Skeletal muscle satellite cell (primary cell): ENCODE data around the gene ADAMTS3.

ENCODE experiments used
- H3K27me3 ChIP-seq: 2 replicates; pipeline ENCODE4 v1.7.0; 2013; ENCODE audit warnings: low read length; ENCODE audit not compliant: control insufficient read depth, insufficient read depth
- H3K36me3 ChIP-seq: 2 replicates; pipeline ENCODE4 v1.7.0; 2013; ENCODE audit warnings: mild to moderate bottlenecking, control low read depth, low read length; ENCODE audit not compliant: insufficient read depth
- H3K4me1 ChIP-seq: 2 replicates; pipeline ENCODE4 v1.7.0; 2013; ENCODE audit warnings: low read length; ENCODE audit not compliant: control insufficient read depth, insufficient read depth
- H3K4me2 ChIP-seq: 2 replicates; pipeline ENCODE4 v1.7.0; 2013; ENCODE audit warnings: mild to moderate bottlenecking, low read length
- H3K4me3 ChIP-seq: 2 replicates; pipeline ENCODE4 v1.7.0; 2013; ENCODE audit warnings: low read length
- H3K9ac ChIP-seq: 2 replicates; pipeline ENCODE4 v1.7.0; 2013; ENCODE audit warnings: mild to moderate bottlenecking, low read depth, low read length, moderate library complexity
- H3K9me3 ChIP-seq: replicated peaks from 2 replicates; pipeline ENCODE4 v1.7.0; 2013; ENCODE audit warnings: mild to moderate bottlenecking, control low read depth, low read length

Gene ADAMTS3

GRCh38 chr4:72467633-72468032 lies 101.4 kb downstream of the ADAMTS3 start:
- H3K4me1 ChIP-seq, result no peaks in the 10 kb centered on the region
- no peak overlapping the region for H3K9ac ChIP-seq
- no peaks in the 10 kb centered on the region for H3K9me3 ChIP-seq
- H3K27me3 ChIP-seq, result no peaks in the 10 kb centered on the region
- no peak overlapping the region for H3K4me3 ChIP-seq
- H3K4me2 ChIP-seq, result no peak overlapping the region
- H3K36me3 ChIP-seq, result no peaks in the 10 kb centered on the region

GRCh38 chr4:72463724-72464123 lies 105.3 kb downstream of the ADAMTS3 start:
- H3K9me3 ChIP-seq, result no peaks in the 10 kb centered on the region
- no peaks in the 10 kb centered on the region for H3K4me1 ChIP-seq
- no peak overlapping the region for H3K9ac ChIP-seq
- no peaks in the 10 kb centered on the region for H3K27me3 ChIP-seq
- H3K4me3 ChIP-seq, result no peak overlapping the region
- H3K36me3 ChIP-seq, result no peaks in the 10 kb centered on the region
- no peak overlapping the region for H3K4me2 ChIP-seq

GRCh38 chr4:72457158-72457557 lies 111.9 kb downstream of the ADAMTS3 start:
- Histone ChIP-seq H3K9me3 (no peaks in the 10 kb centered on the region), H3K9ac (no peak overlapping the region), H3K4me2 (no peak overlapping the region), H3K36me3 (no peaks in the 10 kb centered on the region), H3K27me3 (no peaks in the 10 kb centered on the region), H3K4me3 (no peak overlapping the region), H3K4me1 (no peaks in the 10 kb centered on the region)

- no peaks in the 10 kb centered on the region for H3K9me3 ChIP-seq
- no peaks in the 10 kb centered on the region for H3K36me3 ChIP-seq
- H3K27me3 ChIP-seq, result no peaks in the 10 kb centered on the region
- peaks cover 10% of the 10 kb centered on the region for H3K4me1 ChIP-seq
- no peak overlapping the region for H3K4me2 ChIP-seq
- no peak overlapping the region for H3K9ac ChIP-seq
- no peak overlapping the region for H3K4me3 ChIP-seq
These were observed 117.7 kb downstream of the ADAMTS3 start for GRCh38 chr4:72451349-72451748.

- Histone ChIP-seq H3K27me3 (no peaks in the 10 kb centered on the region), H3K9ac (no peak overlapping the region), H3K4me1 (peaks cover 10% of the 10 kb centered on the region), H3K4me2 (no peak overlapping the region), H3K4me3 (no peak overlapping the region), H3K9me3 (no peaks in the 10 kb centered on the region), H3K36me3 (no peaks in the 10 kb centered on the region)
These were observed 119.3 kb downstream of the ADAMTS3 start for GRCh38 chr4:72449705-72450104.

GRCh38 chr4:72448231-72448630 lies 120.8 kb downstream of the ADAMTS3 start:
- Histone ChIP-seq H3K9ac (no peak overlapping the region), H3K4me3 (no peak overlapping the region), H3K4me2 (no peak overlapping the region), H3K36me3 (no peaks in the 10 kb centered on the region), H3K27me3 (no peaks in the 10 kb centered on the region), H3K9me3 (no peaks in the 10 kb centered on the region), H3K4me1 (peaks cover 10% of the 10 kb centered on the region)

GRCh38 chr4:72446353-72447055 lies 122.5 kb downstream of the ADAMTS3 start:
- no peak overlapping the region for H3K4me2 ChIP-seq
- no peaks in the 10 kb centered on the region for H3K27me3 ChIP-seq
- no peak overlapping the region for H3K9ac ChIP-seq
- no peaks in the 10 kb centered on the region for H3K36me3 ChIP-seq
- peaks cover 10% of the 10 kb centered on the region for H3K4me1 ChIP-seq
- no peak overlapping the region for H3K4me3 ChIP-seq
- no peaks in the 10 kb centered on the region for H3K9me3 ChIP-seq

- no peaks in the 10 kb centered on the region for H3K36me3 ChIP-seq
- H3K4me3 ChIP-seq, result no peak overlapping the region
- H3K9me3 ChIP-seq, result no peaks in the 10 kb centered on the region
- no peak overlapping the region for H3K4me2 ChIP-seq
- H3K4me1 ChIP-seq, result no peaks in the 10 kb centered on the region
- H3K9ac ChIP-seq, result no peak overlapping the region
- no peaks in the 10 kb centered on the region for H3K27me3 ChIP-seq
These were observed 124.9 kb downstream of the ADAMTS3 start for GRCh38 chr4:72444092-72444491.

GRCh38 chr4:72442715-72443114 lies 126.3 kb downstream of the ADAMTS3 start:
- H3K9me3 ChIP-seq, result no peaks in the 10 kb centered on the region
- H3K36me3 ChIP-seq, result no peaks in the 10 kb centered on the region
- H3K4me1 ChIP-seq, result no peaks in the 10 kb centered on the region
- no peak overlapping the region for H3K4me3 ChIP-seq
- H3K4me2 ChIP-seq, result no peak overlapping the region
- H3K27me3 ChIP-seq, result no peaks in the 10 kb centered on the region
- H3K9ac ChIP-seq, result no peak overlapping the region

GRCh38 chr4:72442147-72442546 lies 126.9 kb downstream of the ADAMTS3 start:
- Histone ChIP-seq H3K9me3 (no peaks in the 10 kb centered on the region), H3K27me3 (no peaks in the 10 kb centered on the region), H3K4me3 (no peak overlapping the region), H3K4me2 (no peak overlapping the region), H3K9ac (no peak overlapping the region), H3K36me3 (no peaks in the 10 kb centered on the region), H3K4me1 (no peaks in the 10 kb centered on the region)

- Histone ChIP-seq H3K9ac (no peak overlapping the region), H3K27me3 (no peaks in the 10 kb centered on the region), H3K4me1 (no peaks in the 10 kb centered on the region), H3K4me3 (no peak overlapping the region), H3K4me2 (no peak overlapping the region), H3K36me3 (no peaks in the 10 kb centered on the region), H3K9me3 (no peaks in the 10 kb centered on the region)
These were observed 128.6 kb downstream of the ADAMTS3 start for GRCh38 chr4:72440386-72440785.

- Histone ChIP-seq H3K27me3 (no peaks in the 10 kb centered on the region), H3K9me3 (no peaks in the 10 kb centered on the region), H3K9ac (no peak overlapping the region), H3K36me3 (no peaks in the 10 kb centered on the region), H3K4me1 (no peaks in the 10 kb centered on the region), H3K4me2 (no peak overlapping the region), H3K4me3 (no peak overlapping the region)
These were observed 136.0 kb downstream of the ADAMTS3 start for GRCh38 chr4:72432975-72433374.
